HCT116 (cell line): ENCODE measurements around the gene CAB39.

Source experiments
- CBX3 ChIP-seq: IDR thresholded peaks from 2 replicates; pipeline ENCODE4 v1.6.1; 2012; ENCODE audit warnings: low read depth
- EZH2phosphoT487 ChIP-seq: fragments of 200-600 bp; IDR thresholded peaks from 2 replicates; pipeline ENCODE4 v1.6.1; 2018; ENCODE audit warnings: antibody characterized with exemption, borderline replicate concordance
- POLR2A ChIP-seq: IDR thresholded peaks from 2 replicates; pipeline ENCODE4 v1.7.0; 2011; ENCODE audit warnings: borderline replicate concordance; ENCODE audit not compliant: insufficient read depth, insufficient read length; ENCODE audit errors: extremely low read depth
- POLR2AphosphoS5 ChIP-seq: IDR thresholded peaks from 2 replicates; pipeline ENCODE4 v1.6.1; 2011; ENCODE audit warnings: mild to moderate bottlenecking, low read depth, low read length, moderate library complexity
- SIN3A ChIP-seq: IDR thresholded peaks from 2 replicates; pipeline ENCODE4 v1.6.1; 2012; ENCODE audit warnings: low read depth
- TF ChIP-seq, protein P1 (sequence below), 3 experiments: fragments of 200-600 bp in 1 of 3; sonication (generic) in 1 of 3; IDR thresholded peaks in 2 of 3; conservative IDR thresholded peaks in 1 of 3; 2 replicates each; pipeline ENCODE4 v1.5.1; 2012 to 2017; ENCODE audit warnings: low read depth in 2 of 3, low read length in 2 of 3, antibody characterized with exemption in 1 of 3, borderline replicate concordance in 1 of 3, control low read depth in 1 of 3, mild to moderate bottlenecking in 1 of 3, mixed read lengths in 1 of 3, mixed run types in 1 of 3, moderate library complexity in 1 of 3; ENCODE audit not compliant: insufficient read depth in 1 of 3

DNA sequence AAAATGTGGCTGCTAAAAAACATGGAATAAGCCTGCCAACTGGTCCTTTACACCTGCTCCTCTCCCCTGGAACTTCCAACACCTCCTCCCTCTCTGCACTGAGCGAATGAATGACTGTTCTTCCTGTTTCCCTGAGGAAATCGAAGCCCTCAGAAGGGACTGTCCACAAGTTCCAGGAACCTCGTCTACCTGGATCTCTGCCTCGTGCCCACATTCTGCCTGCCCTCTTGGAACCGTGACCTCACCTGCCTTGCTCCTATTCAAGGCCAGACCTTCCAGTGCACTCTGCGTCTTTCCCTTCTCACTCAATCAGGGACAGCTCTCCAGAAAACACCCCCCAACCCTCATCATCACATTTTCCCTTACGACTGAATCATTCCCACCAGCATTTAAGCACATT lies 4.4 kb upstream of the CAB39 start:
- TF ChIP-seq POLR2AphosphoS5 (no peak), SIN3A (no peak), EZH2phosphoT487 (no peak), CBX3 (no peak), POLR2A (no peak)
- TF ChIP-seq, protein P1, sequence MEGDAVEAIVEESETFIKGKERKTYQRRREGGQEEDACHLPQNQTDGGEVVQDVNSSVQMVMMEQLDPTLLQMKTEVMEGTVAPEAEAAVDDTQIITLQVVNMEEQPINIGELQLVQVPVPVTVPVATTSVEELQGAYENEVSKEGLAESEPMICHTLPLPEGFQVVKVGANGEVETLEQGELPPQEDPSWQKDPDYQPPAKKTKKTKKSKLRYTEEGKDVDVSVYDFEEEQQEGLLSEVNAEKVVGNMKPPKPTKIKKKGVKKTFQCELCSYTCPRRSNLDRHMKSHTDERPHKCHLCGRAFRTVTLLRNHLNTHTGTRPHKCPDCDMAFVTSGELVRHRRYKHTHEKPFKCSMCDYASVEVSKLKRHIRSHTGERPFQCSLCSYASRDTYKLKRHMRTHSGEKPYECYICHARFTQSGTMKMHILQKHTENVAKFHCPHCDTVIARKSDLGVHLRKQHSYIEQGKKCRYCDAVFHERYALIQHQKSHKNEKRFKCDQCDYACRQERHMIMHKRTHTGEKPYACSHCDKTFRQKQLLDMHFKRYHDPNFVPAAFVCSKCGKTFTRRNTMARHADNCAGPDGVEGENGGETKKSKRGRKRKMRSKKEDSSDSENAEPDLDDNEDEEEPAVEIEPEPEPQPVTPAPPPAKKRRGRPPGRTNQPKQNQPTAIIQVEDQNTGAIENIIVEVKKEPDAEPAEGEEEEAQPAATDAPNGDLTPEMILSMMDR (IDR thresholded peaks at IDR 0.05 in 2 of 3, conservative IDR thresholded peaks at IDR 0.05 in 1 of 3; ENCODE audit: borderline replicate concordance in 1 of 3, insufficient read depth in 1 of 3, low read depth in 2 of 3, low read length in 2 of 3), result no peak
